Activated naive CD4-positive, alpha-beta T cell treated with Interleukin-2 at 50 U/mL for 16 hours (primary cell): ENCODE data around the gene NCBP2.
A peak's percentile ranks its signal among the peaks of the same experiment; 100 is the strongest.

Source experiments
- DNase-seq: peaks from one replicate; pipeline ENCODE4 v3.0.0-alpha.2; 2020

The NCBP2 gene

DNA sequence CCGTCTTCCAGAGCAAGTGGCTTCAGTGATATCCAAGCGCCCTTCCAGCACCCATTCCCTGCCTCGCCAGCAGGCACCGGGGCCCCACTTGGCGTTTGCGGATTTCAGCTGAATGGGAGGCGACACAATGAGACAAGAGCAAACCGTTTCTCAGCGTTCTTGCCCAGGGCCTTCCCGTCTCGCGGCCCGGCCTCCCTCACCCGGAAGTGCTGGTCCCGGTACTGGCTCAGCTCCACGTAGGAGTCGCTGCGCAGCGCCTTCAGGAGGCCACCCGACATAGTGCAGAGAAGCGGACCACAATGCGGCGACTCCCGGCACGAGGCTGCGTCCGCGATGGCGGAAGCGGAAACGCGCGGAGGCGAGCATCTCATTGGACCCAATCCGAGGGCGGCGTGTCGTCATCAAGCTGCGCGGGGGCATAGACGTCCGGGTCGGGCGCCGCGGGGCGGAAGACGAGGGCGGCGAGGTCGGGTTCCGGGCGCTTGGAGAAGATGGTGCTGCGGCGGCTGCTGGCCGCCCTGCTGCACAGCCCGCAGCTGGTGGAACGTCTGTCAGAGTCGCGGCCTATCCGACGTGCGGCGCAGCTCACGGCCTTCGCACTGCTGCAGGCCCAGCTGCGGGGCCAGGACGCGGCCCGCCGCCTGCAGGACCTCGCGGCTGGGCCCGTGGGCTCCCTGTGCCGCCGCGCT lies at the start of gene NCBP2:
NCBP2 (minus strand) TSS at position 303 of the 689 bp plus-strand sequence; CDS start at position 278, 25 bp downstream.
- peak; percentile 100 for DNase-seq

- DNase-seq, result no peak
Measured at GRCh38 chr3:196991581-196992460, 49.5 kb upstream of the NCBP2 start.

- no peak for DNase-seq
Measured at GRCh38 chr3:196990601-196991007, 48.3 kb upstream of the NCBP2 start.

DNA sequence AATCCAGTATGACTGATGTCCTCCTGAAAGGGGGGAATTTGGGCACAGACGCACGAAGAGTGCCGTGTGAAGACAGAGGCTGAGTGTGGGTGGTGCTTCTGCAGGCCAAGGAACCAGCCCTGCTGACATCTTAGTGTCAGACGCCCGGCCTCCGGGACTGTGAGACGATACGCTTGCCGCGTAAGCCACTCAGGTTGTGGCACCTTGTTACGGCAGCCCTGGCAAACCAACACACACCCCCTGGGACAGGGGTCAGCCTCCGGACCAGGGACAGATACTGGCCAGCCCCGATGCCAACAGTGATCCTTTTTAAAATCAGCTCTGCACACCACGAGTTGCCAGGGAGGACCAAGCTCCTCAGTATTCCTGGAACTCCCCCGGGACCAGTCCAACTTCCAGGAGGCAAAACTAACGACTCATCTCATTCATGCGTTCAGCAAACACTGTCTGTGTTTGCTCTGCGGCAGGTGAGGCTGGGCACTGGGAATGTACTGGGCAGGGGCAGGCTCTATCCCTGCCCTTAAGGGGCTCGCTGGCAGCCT lies 47.5 kb upstream of the NCBP2 start:
- DNase-seq, result no peak

DNA sequence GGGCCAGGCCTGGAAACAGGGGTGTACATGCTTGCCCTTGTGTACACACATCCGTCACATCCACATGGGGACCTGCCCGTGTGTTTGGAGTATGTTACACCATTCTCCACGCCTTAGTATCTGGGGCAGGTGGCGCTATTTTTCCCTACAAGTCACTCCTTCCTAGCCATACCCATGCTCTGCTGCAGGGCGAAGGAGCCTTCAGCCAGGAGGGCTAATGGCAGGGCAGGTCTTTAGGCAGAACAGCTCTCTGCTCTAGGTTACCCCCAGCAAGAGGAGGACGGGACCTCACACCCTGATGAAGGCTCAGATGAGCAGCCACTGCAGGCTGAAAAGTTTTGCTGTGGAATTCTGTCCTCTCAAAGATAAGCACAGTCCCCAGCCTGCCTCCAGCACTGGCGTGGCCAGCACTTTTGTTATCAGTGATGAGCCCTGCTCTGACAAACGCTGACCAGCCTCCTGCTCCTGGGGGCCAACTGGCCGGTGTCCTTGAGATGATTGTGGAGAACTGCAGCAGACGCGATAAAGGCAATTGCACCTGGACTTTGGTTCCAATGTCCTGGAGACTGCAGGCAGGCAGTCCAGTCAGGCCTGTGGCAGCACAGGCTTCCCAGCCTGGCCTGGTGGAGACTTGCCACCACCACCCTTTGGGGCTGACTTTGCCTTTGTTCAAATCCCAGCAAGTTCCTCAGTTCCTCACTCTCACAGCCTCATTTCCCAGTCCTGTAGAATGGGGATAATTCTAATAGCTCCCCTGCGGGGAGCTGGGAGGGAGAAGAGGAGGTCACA lies 46.1 kb upstream of the NCBP2 start:
- no peak for DNase-seq

DNA sequence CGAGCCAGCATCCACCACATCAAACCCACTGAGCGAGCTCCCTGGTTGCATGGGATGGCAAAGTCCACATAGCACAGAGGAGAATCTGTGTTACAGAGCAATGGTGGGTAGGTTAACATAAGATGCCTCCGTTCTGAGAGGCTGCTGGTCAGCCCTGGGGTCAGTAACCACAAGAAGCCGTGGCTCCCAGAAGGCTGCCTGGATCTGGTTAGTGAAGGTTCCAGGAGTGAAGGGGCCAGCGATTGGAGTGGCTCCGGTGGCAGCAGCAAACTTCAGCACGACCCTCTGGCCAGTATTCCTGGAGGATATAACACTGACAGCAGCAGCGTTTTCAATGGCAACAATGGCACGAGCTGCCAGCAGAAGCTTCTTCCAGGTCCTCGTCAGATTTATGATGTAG lies 44.7 kb upstream of the NCBP2 start:
- DNase-seq, result no peak

DNA sequence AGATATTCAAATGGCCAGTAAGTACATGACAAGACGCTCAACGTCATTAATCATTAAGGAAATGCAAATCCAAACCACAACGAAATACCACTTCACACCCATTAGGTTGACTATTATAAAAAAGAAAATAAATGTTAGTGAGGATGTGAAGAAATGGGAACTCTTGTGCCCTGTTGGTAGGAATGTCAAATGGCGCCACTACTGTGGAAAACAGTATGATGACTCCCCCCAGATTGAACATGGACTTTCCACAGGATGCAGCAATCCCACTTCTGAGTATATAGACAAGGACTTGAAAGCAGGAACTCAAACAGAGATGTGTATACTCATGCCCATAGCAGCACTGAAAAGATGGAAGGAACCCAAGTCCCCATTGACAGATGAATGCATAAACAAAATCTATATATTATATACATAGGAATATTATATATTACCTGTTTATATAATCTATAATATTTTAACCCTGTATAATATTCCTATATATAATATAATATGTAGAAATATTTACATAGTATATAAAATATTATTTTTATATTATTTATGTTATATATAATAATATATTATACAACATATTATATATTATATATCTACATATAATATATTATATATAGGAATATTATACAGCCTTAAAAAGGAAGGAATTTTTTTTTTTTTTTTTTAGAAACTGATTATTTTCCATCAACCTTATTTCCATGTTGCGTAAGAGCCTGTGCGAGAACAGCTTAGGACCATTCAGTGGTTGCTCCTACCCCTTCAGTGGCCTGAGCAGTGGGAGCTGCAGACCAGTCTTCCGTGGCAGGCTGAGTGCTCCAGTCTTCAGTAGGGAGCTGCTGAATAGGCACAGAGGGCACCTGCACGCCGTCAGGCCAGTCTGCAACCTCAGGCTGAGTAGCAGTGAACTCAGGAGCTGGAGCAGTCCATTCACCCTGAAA lies 43.9 kb upstream of the NCBP2 start:
- DNase-seq, result no peak

- DNase-seq, result no peak
Measured at GRCh38 chr3:196985298-196985697, 43.0 kb upstream of the NCBP2 start.

- no peak for DNase-seq
Measured at GRCh38 chr3:196983186-196983585, 40.9 kb upstream of the NCBP2 start.

DNA sequence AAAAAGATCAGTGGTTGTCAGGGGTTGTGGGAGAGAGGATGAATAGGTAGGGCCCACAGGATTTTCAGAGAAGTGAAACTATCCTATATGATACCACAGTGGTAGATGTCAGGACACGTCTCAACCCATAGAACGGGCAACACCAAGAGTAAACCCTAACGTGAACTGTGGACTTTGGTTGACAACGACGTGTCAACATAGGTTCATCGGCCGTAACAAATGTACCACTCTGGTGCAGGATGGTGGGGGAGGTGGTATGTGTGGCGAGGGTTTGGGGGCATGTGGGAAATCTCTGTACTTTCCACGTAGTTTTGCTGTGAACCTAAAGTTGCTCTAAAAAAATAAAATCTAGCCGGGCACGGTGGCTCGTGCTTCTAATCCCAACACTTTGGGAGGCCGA lies 39.3 kb upstream of the NCBP2 start:
- no peak for DNase-seq

DNA sequence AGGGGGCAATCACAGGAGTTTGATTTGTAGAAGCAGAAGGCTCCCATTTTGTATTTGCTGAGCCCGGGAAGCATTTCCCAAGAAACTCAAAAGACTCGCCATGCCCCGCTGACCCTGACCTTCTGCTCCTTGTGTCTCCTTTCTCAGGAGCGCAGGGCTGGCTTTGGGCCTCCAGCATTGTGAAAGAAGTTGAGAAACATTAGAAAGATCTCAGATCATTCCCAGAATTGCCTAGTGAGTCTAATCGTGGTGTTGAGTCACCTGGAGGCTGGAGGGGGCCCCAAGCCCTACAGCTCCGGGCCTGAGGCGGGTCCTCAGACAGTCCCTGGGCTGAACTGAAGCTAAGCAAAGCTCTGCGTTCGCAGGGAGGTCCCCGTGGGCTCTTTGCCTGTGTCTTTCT lies 37.2 kb upstream of the NCBP2 start:
- DNase-seq, result no peak

DNA sequence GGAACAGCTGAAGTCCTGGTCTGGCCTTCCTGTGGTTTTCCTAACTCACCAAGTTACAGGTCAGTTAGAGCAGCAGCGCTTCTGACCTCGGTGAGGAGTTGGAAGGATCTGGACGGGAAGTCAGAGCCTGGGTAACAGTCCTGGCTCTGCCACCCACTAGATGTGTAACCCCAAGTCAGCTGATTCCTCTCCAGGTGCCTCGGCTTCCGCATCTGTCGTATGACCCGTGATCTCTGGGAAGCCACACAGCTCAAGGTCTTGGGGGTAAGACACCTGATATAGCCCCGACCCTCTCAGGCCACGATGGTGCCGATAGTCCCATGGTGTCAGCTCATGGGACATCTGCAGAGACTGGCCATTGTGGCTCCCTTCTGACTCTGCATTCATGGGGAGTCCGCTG lies 34.6 kb upstream of the NCBP2 start:
- no peak for DNase-seq

DNA sequence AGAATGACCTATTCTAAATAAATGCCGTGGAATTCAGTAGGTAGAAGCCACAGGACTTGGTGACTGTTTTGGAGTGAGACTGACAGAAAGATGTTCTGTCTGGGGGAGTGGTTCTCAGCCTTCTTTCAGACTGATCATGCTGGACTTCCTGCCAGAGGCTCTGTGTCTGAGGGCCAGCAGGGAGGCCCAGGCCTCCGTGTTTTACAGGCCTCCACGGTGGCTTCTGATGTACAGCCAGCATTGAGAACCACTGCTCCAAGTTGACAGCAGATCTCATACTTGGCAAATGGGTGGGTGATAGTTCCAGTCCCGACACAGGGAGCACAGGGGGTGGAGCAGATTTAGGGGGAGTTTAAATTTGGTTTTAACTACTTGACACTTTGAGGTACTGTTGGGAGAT lies 33.0 kb upstream of the NCBP2 start:
- no peak for DNase-seq

DNA sequence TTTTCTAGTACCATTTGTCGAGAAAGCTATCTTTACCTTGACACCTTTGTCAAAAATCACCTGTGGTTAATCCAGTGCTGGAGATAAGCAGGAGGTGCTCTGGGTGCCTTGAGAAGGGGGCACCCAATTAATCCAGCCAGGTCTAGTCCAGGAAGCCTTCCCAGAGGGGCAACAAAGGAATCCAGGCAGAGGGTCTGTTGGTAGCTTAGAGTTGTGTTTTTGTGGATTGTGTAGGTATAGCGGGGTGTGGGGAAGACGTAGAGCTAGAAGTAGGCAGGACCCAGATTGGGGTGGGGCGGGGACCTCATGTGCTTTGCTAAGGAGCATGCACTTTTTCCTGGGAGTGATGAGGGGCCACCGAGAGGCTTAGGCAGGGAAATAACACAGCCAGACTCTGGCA lies 32.3 kb upstream of the NCBP2 start:
- no peak for DNase-seq

DNA sequence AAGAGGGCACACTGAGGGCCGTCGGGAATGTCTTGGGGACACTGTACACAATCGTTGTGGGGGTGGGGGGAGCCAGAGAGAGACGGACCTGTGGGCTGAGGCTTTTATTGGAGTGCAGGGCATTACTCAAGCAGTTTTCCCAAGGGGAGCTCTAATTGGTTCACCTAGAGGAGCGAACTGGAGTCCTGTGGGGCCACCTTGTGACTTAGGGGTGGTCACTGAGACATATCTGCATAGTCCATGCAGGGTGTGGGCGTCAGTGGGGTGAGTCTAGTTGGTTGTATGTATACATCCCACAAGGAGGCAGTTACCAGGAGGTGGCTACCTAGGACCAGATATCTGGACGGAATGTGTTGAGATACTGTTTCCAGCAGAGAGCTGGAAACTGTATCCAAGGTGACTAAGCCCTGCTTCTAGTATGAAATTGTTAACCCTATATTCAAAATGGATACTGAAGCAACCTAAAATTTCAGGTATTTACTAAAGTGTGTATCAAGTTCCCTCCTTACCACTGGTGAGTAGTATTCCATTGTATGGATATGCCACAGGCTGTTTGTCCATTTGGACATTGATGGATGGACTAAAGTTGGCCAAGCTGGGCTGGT lies 28.9 kb upstream of the NCBP2 start:
- no peak for DNase-seq

GRCh38 chr3:196970547-196971093 lies 28.3 kb upstream of the NCBP2 start:
- DNase-seq, result no peak

- DNase-seq, result peak; percentile 73
Measured at GRCh38 chr3:196969660-196970546, 27.6 kb upstream of the NCBP2 start.

DNA sequence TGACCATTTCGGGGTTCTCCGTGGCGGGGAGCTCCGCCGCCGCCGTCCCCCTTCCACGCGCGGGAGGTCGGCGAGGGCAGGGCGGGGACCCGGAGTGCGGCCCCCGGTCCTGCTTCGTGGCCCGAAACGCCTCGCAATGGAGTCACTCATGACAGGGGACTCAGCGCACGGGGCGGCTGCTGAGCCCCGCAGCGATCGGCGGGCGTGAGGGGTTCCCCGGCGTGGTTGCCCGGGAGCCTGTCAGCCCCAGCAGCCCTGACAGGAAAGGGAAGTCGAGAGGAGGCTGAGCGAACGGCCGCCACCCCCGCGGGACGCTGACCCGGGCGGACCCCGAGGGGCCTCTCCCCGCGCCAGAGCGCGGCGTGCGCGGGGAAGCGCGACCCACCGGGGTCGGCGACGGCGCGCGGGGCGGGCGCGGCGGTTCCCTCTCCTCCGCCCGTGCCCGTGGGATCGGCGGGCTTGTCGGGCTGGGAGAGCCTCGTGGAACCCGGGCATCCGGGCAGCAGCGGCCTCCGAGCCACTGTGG lies 26.9 kb upstream of the NCBP2 start:
- DNase-seq, result peak; percentile 42

- DNase-seq, result peak; percentile 42
Measured at GRCh38 chr3:196968233-196969133, 26.2 kb upstream of the NCBP2 start, which contains the start of gene PIGZ. PIGZ (minus strand) TSS chr3:196968833; CDS start chr3:196952031, 16,802 bp downstream.
